Large intestine (tissue), 3 donors: ENCODE data around the gene RAD51B. TPM values are rescaled to one million over a fixed set of nuclear protein-coding genes. Genes with fewer than 3 reads are reported as not detected.

Experiments
- DNase-seq, 2 donors: peaks; one replicate each; pipeline versions ENCODE4 v3.0.0 to v3.0.0-alpha.2; 2013
- H3K27ac ChIP-seq: one replicate; pipeline ENCODE4 v1.5.1; 2013; ENCODE audit warnings: low read length
- H3K27me3 ChIP-seq: 2 replicates; pipeline ENCODE4 v1.6.1; 2013; ENCODE audit warnings: low read length; ENCODE audit not compliant: control insufficient read depth, insufficient read depth
- H3K36me3 ChIP-seq: 2 replicates; pipeline ENCODE4 v1.6.1; 2013; ENCODE audit warnings: low read length; ENCODE audit not compliant: control insufficient read depth, insufficient read depth
- H3K4me1 ChIP-seq: one replicate; pipeline ENCODE4 v1.6.1; 2013; ENCODE audit warnings: low read length; ENCODE audit not compliant: control insufficient read depth, insufficient read depth
- H3K4me3 ChIP-seq: one replicate; pipeline ENCODE4 v1.5.1; 2013; ENCODE audit warnings: low read length
- H3K9me3 ChIP-seq: one replicate; pipeline ENCODE4 v1.6.1; 2013; ENCODE audit warnings: mild to moderate bottlenecking, low read depth, low read length, moderate library complexity; ENCODE audit not compliant: control insufficient read depth
- WGBS: methylation state at CpG from one replicate; pipeline ENCODE4 v1.1.5; 2013; ENCODE audit warnings: low lambda C conversion rate; ENCODE audit not compliant: insufficient coverage; 5-methylcytosine and 5-hydroxymethylcytosine counted together
- polyA plus RNA-seq: library from polyadenylated mRNA; unstranded; fragments of 120-200 nt; gene quantifications from one replicate; pipeline ENCODE4 v1.2.1, GENCODE V29; 2013

Gene RAD51B
- polyA plus RNA-seq, 1 donor: 6.4 TPM

GRCh38 chr14:68770553-68771286, 951.1 kb downstream of the RAD51B start:
- H3K4me1 ChIP-seq: peaks cover 5% of the 10 kb centered on the region
- H3K27ac ChIP-seq: no peak overlapping the region
- H3K4me3 ChIP-seq: no peak overlapping the region
- no peaks in the 10 kb centered on the region for H3K9me3 ChIP-seq
- no peak for DNase-seq
- no CpG with 5 or more reads among the region's 11 CpGs for WGBS
- no peaks in the 10 kb centered on the region for H3K36me3 ChIP-seq
- no peaks in the 10 kb centered on the region for H3K27me3 ChIP-seq

GRCh38 chr14:68771631-68772030, 952.1 kb downstream of the RAD51B start:
- no CpG with 5 or more reads among the region's 10 CpGs for WGBS
- Histone ChIP-seq H3K27ac (peak overlapping the region; percentile 8), H3K9me3 (no peaks in the 10 kb centered on the region), H3K4me3 (no peak overlapping the region), H3K4me1 (no peaks in the 10 kb centered on the region), H3K36me3 (no peaks in the 10 kb centered on the region), H3K27me3 (no peaks in the 10 kb centered on the region)
- DNase-seq: no peak

GRCh38 chr14:68772761-68773381, 953.3 kb downstream of the RAD51B start:
- DNase-seq: no peak
- WGBS: 88% methylated on average over 2 of the region's 6 CpGs
- Histone ChIP-seq H3K36me3 (no peaks in the 10 kb centered on the region), H3K9me3 (no peaks in the 10 kb centered on the region), H3K27ac (no peak overlapping the region), H3K4me1 (no peaks in the 10 kb centered on the region), H3K27me3 (no peaks in the 10 kb centered on the region), H3K4me3 (no peak overlapping the region)

GRCh38 chr14:68774771-68775613, 955.4 kb downstream of the RAD51B start:
- H3K4me3 ChIP-seq: no peak overlapping the region
- no peaks in the 10 kb centered on the region for H3K9me3 ChIP-seq
- H3K36me3 ChIP-seq: no peaks in the 10 kb centered on the region
- no peak overlapping the region for H3K27ac ChIP-seq
- no CpG with 5 or more reads among the region's 4 CpGs for WGBS
- peaks cover 17% of the 10 kb centered on the region for H3K4me1 ChIP-seq
- DNase-seq: no peak
- H3K27me3 ChIP-seq: no peaks in the 10 kb centered on the region

- no peaks in the 10 kb centered on the region for H3K36me3 ChIP-seq
- H3K4me3 ChIP-seq: no peak overlapping the region
- no peaks in the 10 kb centered on the region for H3K27me3 ChIP-seq
- no CpG with 5 or more reads among the region's 6 CpGs for WGBS
- H3K9me3 ChIP-seq: no peaks in the 10 kb centered on the region
- no peak overlapping the region for H3K27ac ChIP-seq
- no peak for DNase-seq
- H3K4me1 ChIP-seq: peaks cover 24% of the 10 kb centered on the region
Observed at GRCh38 chr14:68775614-68776126, 956.1 kb downstream of the RAD51B start.

GRCh38 chr14:68777644-68778043, 958.1 kb downstream of the RAD51B start:
- H3K4me3 ChIP-seq: no peak overlapping the region
- no peak for DNase-seq
- H3K36me3 ChIP-seq: no peaks in the 10 kb centered on the region
- H3K4me1 ChIP-seq: peaks cover 44% of the 10 kb centered on the region
- no CpG with 5 or more reads among the region's 1 CpG for WGBS
- H3K27me3 ChIP-seq: no peaks in the 10 kb centered on the region
- no peak overlapping the region for H3K27ac ChIP-seq
- no peaks in the 10 kb centered on the region for H3K9me3 ChIP-seq

Other genes with a start within 250 kb of the RAD51B start
- gene PIGH, start 219.5 kb upstream of the RAD51B start, polyA plus RNA-seq: 51.4 TPM
- 4.0 TPM for gene ARG2, start 199.9 kb upstream of the RAD51B start, polyA plus RNA-seq
- 78.4 TPM for gene VTI1B, start 145.1 kb upstream of the RAD51B start, polyA plus RNA-seq
- gene RDH11, start 124.0 kb upstream of the RAD51B start, polyA plus RNA-seq: 44.0 TPM
- gene RDH12, start 117.9 kb upstream of the RAD51B start, polyA plus RNA-seq: 0.88 TPM
- gene ZFYVE26, start 3.2 kb upstream of the RAD51B start, polyA plus RNA-seq: 24.9 TPM